ENCODE results near the gene OPHN1. TPM values are rescaled to one million over a fixed set of nuclear protein-coding genes. Genes with fewer than 3 reads are reported as not detected.

Gene OPHN1
- total RNA-seq, 2 donors from 2014 or later: 2.3 to 4.3 TPM

GRCh38 chrX:68256990-68257389 lies 176.3 kb downstream of the OPHN1 start:
- Histone ChIP-seq H3K4me3 (no peak overlapping the region), H3K36me3 (replicated peaks in 1 of 2; ENCODE audit: insufficient read depth in 1 of 2, low read depth in 2 of 2) (no peaks in the 10 kb centered on the region), H3K27ac (no peak overlapping the region), H3K4me1 (no peaks in the 10 kb centered on the region), H3K27me3 (no peaks in the 10 kb centered on the region), H3K9me3 (no peaks in the 10 kb centered on the region)
- intact Hi-C loops (cut with DNase I): no loop called here
- WGBS, 2 donors: 88 to 96% methylated on average over 2 of the region's 2 CpGs
- TF ChIP-seq POLR2A (IDR thresholded peaks at IDR 0.05) (no peak), CTCF (IDR thresholded peaks at IDR 0.05) (no peak)
- no peak for DNase-seq
- ATAC-seq: no peak

GRCh38 chrX:68254738-68255645 lies 178.3 kb downstream of the OPHN1 start:
- WGBS, 2 donors: 74 to 80% methylated on average over 9 to 10 of the region's 11 CpGs
- intact Hi-C loops (cut with DNase I): no loop called here
- ATAC-seq: no peak

GRCh38 chrX:68252664-68253063 lies 180.6 kb downstream of the OPHN1 start:
- Histone ChIP-seq H3K9me3 (no peaks in the 10 kb centered on the region), H3K4me3 (no peak overlapping the region), H3K4me1 (no peaks in the 10 kb centered on the region), H3K27me3 (no peaks in the 10 kb centered on the region), H3K27ac (no peak overlapping the region), H3K36me3 (replicated peaks in 1 of 2; ENCODE audit: insufficient read depth in 1 of 2, low read depth in 2 of 2) (no peaks in the 10 kb centered on the region)
- intact Hi-C loops (cut with DNase I): no loop called here
- TF ChIP-seq POLR2A (IDR thresholded peaks at IDR 0.05) (no peak), CTCF (IDR thresholded peaks at IDR 0.05) (no peak)
- ATAC-seq (no peak), DNase-seq (no peak)
- WGBS, 2 donors: 30 to 70% methylated on average over 2 of the region's 2 CpGs

More at GRCh38 chrX:68254738-68255645, 178.3 kb downstream of the OPHN1 start:
- no peaks in the 10 kb centered on the region for H3K9me3 ChIP-seq
- no peak overlapping the region for H3K4me3 ChIP-seq
- no peaks in the 10 kb centered on the region for H3K4me1 ChIP-seq
- H3K36me3 ChIP-seq (replicated peaks in 1 of 2; ENCODE audit: insufficient read depth in 1 of 2, low read depth in 2 of 2): no peaks in the 10 kb centered on the region
- DNase-seq: no peak
- H3K27me3 ChIP-seq: no peaks in the 10 kb centered on the region
- H3K27ac ChIP-seq: no peak overlapping the region
- TF ChIP-seq CTCF (IDR thresholded peaks at IDR 0.05): no peak
- no peak for TF ChIP-seq POLR2A (IDR thresholded peaks at IDR 0.05)

GRCh38 chrX:68249903-68250302 lies 183.4 kb downstream of the OPHN1 start:
- TF ChIP-seq CTCF (IDR thresholded peaks at IDR 0.05) (no peak), POLR2A (IDR thresholded peaks at IDR 0.05) (no peak)
- Histone ChIP-seq H3K4me1 (no peaks in the 10 kb centered on the region), H3K4me3 (no peak overlapping the region), H3K27ac (no peak overlapping the region), H3K36me3 (replicated peaks in 1 of 2; ENCODE audit: insufficient read depth in 1 of 2, low read depth in 2 of 2) (no peaks in the 10 kb centered on the region), H3K27me3 (no peaks in the 10 kb centered on the region), H3K9me3 (no peaks in the 10 kb centered on the region)
- DNase-seq (no peak), ATAC-seq (no peak)
- 89 to 92% methylated on average over 2 of the region's 2 CpGs for WGBS, 2 donors
- intact Hi-C loops (cut with DNase I): no loop called here
